SK-N-SH (cell line): Measurements from ENCODE around the gene LARGE1.

Experiments used
- NRF1 ChIP-seq: IDR thresholded peaks from 2 replicates; pipeline ENCODE4 v1.6.1; 2012; ENCODE audit warnings: low read depth, mild to moderate bottlenecking, low read length
- POLR2AphosphoS5 ChIP-seq: IDR thresholded peaks from 2 replicates; pipeline ENCODE4 v1.6.1; 2012; ENCODE audit warnings: low read depth, low read length
- TF ChIP-seq, protein P1 (sequence below): IDR thresholded peaks from 2 replicates; pipeline ENCODE4 v1.6.1; 2012; ENCODE audit warnings: mild to moderate bottlenecking, low read depth, low read length, moderate library complexity
- TF ChIP-seq, protein P2 (sequence below): fragments of 150-350 bp; IDR thresholded peaks from 2 replicates; pipeline ENCODE4 v1.6.1; 2017; ENCODE audit warnings: antibody characterized with exemption, low read length, low read depth, borderline replicate concordance
- TF ChIP-seq, protein P3 (sequence below): fragments of 200-600 bp; sonication (generic); IDR thresholded peaks from 2 replicates; pipeline ENCODE4 v1.6.1; 2017; ENCODE audit warnings: antibody characterized with exemption, mild to moderate bottlenecking, moderate library complexity

DNA sequence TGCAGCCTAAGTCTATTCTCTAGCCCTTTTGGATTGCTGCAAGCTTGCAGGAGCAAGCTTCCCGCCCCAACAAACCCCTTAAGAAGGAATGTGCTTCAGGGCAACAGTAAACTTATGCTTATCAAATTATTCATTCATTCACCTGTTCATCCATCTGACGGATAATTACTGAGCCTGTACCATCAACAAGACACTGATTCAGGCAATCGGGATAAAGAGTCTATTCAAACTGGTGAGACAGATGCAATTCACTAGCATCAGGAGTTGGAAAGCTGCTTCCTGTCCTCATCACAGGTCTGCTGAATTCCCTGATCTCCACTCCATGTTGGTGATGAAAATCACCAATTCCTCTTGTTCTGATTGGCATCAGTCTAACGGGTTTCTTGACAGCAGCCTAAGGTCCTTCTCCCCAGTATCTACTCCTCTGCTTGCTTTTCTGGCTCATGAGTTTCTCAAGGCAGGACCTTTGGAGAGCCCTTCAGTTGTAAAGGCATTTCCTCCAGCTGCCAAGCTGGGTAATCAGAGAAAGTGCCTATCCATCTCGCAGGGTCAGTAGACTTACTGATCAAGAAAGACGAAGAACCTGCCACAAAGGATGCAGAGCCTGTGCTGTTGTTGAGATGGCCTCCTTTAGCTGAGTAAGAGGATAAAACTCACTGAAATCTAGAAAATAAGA is 433.1 kb downstream of the LARGE1 start:
- TF ChIP-seq, protein P1, sequence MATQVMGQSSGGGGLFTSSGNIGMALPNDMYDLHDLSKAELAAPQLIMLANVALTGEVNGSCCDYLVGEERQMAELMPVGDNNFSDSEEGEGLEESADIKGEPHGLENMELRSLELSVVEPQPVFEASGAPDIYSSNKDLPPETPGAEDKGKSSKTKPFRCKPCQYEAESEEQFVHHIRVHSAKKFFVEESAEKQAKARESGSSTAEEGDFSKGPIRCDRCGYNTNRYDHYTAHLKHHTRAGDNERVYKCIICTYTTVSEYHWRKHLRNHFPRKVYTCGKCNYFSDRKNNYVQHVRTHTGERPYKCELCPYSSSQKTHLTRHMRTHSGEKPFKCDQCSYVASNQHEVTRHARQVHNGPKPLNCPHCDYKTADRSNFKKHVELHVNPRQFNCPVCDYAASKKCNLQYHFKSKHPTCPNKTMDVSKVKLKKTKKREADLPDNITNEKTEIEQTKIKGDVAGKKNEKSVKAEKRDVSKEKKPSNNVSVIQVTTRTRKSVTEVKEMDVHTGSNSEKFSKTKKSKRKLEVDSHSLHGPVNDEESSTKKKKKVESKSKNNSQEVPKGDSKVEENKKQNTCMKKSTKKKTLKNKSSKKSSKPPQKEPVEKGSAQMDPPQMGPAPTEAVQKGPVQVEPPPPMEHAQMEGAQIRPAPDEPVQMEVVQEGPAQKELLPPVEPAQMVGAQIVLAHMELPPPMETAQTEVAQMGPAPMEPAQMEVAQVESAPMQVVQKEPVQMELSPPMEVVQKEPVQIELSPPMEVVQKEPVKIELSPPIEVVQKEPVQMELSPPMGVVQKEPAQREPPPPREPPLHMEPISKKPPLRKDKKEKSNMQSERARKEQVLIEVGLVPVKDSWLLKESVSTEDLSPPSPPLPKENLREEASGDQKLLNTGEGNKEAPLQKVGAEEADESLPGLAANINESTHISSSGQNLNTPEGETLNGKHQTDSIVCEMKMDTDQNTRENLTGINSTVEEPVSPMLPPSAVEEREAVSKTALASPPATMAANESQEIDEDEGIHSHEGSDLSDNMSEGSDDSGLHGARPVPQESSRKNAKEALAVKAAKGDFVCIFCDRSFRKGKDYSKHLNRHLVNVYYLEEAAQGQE: no peak
- TF ChIP-seq, protein P2, sequence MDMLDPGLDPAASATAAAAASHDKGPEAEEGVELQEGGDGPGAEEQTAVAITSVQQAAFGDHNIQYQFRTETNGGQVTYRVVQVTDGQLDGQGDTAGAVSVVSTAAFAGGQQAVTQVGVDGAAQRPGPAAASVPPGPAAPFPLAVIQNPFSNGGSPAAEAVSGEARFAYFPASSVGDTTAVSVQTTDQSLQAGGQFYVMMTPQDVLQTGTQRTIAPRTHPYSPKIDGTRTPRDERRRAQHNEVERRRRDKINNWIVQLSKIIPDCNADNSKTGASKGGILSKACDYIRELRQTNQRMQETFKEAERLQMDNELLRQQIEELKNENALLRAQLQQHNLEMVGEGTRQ: no peak
- TF ChIP-seq, protein P3, sequence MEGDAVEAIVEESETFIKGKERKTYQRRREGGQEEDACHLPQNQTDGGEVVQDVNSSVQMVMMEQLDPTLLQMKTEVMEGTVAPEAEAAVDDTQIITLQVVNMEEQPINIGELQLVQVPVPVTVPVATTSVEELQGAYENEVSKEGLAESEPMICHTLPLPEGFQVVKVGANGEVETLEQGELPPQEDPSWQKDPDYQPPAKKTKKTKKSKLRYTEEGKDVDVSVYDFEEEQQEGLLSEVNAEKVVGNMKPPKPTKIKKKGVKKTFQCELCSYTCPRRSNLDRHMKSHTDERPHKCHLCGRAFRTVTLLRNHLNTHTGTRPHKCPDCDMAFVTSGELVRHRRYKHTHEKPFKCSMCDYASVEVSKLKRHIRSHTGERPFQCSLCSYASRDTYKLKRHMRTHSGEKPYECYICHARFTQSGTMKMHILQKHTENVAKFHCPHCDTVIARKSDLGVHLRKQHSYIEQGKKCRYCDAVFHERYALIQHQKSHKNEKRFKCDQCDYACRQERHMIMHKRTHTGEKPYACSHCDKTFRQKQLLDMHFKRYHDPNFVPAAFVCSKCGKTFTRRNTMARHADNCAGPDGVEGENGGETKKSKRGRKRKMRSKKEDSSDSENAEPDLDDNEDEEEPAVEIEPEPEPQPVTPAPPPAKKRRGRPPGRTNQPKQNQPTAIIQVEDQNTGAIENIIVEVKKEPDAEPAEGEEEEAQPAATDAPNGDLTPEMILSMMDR: no peak
- no peak for TF ChIP-seq POLR2AphosphoS5
- no peak for TF ChIP-seq NRF1
